ENCODE measurements around the gene LMX1B.

The LMX1B gene

GRCh38 chr9:126720661-126721563, 107.2 kb downstream of the LMX1B start:
- TF ChIP-seq FOXP2 (optimal IDR thresholded peaks at IDR 0.05; ENCODE audit: borderline replicate concordance, extremely low read depth, extremely low read length, insufficient read depth) (no peak), SIN3A (IDR thresholded peaks at IDR 0.05; ENCODE audit: borderline replicate concordance, insufficient read depth, low read length) (no peak), TAF1 (IDR thresholded peaks at IDR 0.05; ENCODE audit: borderline replicate concordance, insufficient read depth, low read length) (no peak), POLR2AphosphoS5 (IDR thresholded peaks at IDR 0.05; ENCODE audit: low read depth, low read length) (no peak), REST (IDR thresholded peaks at IDR 0.05; ENCODE audit: insufficient read depth in 1 of 2, low read depth in 2 of 2, low read length in 2 of 2) (no peak)

- no peak for TF ChIP-seq REST (IDR thresholded peaks at IDR 0.05; ENCODE audit: insufficient read depth in 1 of 2, low read depth in 2 of 2, low read length in 2 of 2)
- no peak for TF ChIP-seq FOXP2 (optimal IDR thresholded peaks at IDR 0.05; ENCODE audit: borderline replicate concordance, extremely low read depth, extremely low read length, insufficient read depth)
- no peak for TF ChIP-seq POLR2AphosphoS5 (IDR thresholded peaks at IDR 0.05; ENCODE audit: low read depth, low read length)
- TF ChIP-seq SIN3A (IDR thresholded peaks at IDR 0.05; ENCODE audit: borderline replicate concordance, insufficient read depth, low read length): no peak
- TF ChIP-seq TAF1 (IDR thresholded peaks at IDR 0.05; ENCODE audit: borderline replicate concordance, insufficient read depth, low read length): no peak
Measured at GRCh38 chr9:126721564-126721981, 107.8 kb downstream of the LMX1B start.

GRCh38 chr9:126722252-126722921, 108.7 kb downstream of the LMX1B start:
- TF ChIP-seq POLR2AphosphoS5 (IDR thresholded peaks at IDR 0.05; ENCODE audit: low read depth, low read length) (no peak), SIN3A (IDR thresholded peaks at IDR 0.05; ENCODE audit: borderline replicate concordance, insufficient read depth, low read length) (no peak), TAF1 (IDR thresholded peaks at IDR 0.05; ENCODE audit: borderline replicate concordance, insufficient read depth, low read length) (no peak), REST (IDR thresholded peaks at IDR 0.05; ENCODE audit: insufficient read depth in 1 of 2, low read depth in 2 of 2, low read length in 2 of 2) (no peak), FOXP2 (optimal IDR thresholded peaks at IDR 0.05; ENCODE audit: borderline replicate concordance, extremely low read depth, extremely low read length, insufficient read depth) (no peak)

GRCh38 chr9:126722922-126723806, 109.4 kb downstream of the LMX1B start:
- TF ChIP-seq REST (IDR thresholded peaks at IDR 0.05; ENCODE audit: insufficient read depth in 1 of 2, low read depth in 2 of 2, low read length in 2 of 2) (no peak), POLR2AphosphoS5 (IDR thresholded peaks at IDR 0.05; ENCODE audit: low read depth, low read length) (no peak), FOXP2 (optimal IDR thresholded peaks at IDR 0.05; ENCODE audit: borderline replicate concordance, extremely low read depth, extremely low read length, insufficient read depth) (no peak), TAF1 (IDR thresholded peaks at IDR 0.05; ENCODE audit: borderline replicate concordance, insufficient read depth, low read length) (no peak), SIN3A (IDR thresholded peaks at IDR 0.05; ENCODE audit: borderline replicate concordance, insufficient read depth, low read length) (no peak)

Measured in PFSK-1 (cell line).